GM21360 (cell line): Measurements from ENCODE around the gene ADAMTS18.
A peak's percentile ranks its signal among the peaks of the same experiment; 100 is the strongest.
"Not testable (repeated sequence)": the region's sequence is repeated elsewhere in the genome, so short reads cannot be mapped to it uniquely, and the experiment has no call there.

Experiments
- ATAC-seq: cut with Tn5 transposase; IDR thresholded peaks from one replicate; pipeline ENCODE4 v1.9.1; 2021; ENCODE audit warnings: mild to moderate bottlenecking, moderate library complexity; ENCODE audit not compliant: unreplicated experiment

ADAMTS18 gene

GRCh38 chr16:77290451-77291115 is 144.3 kb downstream of the ADAMTS18 start:
- ATAC-seq = no peak

DNA sequence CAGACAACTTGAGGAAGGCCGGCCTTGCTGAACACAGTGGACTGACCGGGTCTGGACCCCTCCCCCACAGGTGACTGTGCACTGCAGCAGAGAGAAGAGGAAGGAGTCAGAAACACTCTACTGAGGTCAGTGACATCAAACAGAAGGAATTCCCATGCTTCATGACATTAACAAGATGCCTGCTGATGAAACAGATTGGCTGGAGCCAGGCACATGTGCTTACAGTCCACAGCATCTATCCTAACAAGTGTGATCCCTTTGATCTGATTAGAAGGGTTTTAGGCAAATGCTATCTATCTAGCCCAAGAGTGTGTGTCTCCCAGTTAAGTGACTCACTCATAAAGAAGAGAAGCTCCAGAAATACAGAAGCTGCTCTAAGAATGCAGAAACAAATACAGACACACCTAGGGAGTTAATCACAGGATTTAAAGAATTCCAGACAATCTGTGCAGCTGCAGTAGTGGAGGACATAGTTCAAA is 145.5 kb downstream of the ADAMTS18 start:
- ATAC-seq = no peak

- no peak for ATAC-seq
These were observed 146.6 kb downstream of the ADAMTS18 start for GRCh38 chr16:77288222-77288621.

- no peak for ATAC-seq
These were observed 149.2 kb downstream of the ADAMTS18 start for GRCh38 chr16:77285676-77286075.

DNA sequence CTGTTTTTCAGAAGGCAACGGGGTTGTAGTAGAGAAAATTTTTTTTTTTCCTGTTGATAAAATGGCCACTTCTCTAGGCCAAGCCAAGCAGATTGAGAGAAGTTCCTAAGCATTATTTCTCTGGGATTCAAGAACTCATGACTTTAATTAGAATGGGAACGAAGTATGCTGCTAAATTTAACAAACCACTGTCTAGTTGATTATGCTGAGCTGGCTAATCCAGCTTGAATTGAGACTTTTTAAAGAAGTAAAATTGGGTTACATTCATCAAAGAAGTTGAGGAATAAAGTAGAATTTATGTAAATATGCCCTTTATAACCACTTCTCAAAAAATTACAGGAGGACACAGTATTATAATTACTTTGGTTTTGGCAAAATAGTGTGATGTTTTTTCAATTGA is 152.5 kb downstream of the ADAMTS18 start:
- no peak for ATAC-seq

GRCh38 chr16:77279316-77279715 is 155.5 kb downstream of the ADAMTS18 start:
- ATAC-seq = not testable (repeated sequence)

- no peak for ATAC-seq
These were observed 157.3 kb downstream of the ADAMTS18 start for GRCh38 chr16:77277571-77277970.

DNA sequence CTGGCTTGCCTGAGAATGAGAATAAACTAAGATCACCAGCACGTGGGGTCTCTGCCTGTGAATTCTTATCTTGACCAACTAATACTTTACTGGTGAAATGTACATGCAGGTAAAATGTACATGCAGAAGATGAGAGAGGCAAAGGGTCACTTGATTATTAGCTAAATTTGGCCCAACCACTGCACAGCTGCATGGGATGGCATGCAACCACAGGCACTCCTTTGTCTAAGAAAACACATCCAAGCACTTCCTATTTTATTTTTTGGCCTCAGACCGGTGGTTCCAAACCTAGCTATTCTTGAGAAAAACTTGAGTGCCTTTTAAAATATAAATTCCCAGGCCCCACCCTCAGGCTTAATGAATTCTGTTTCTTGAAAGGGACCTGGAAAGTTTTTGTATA is 157.7 kb downstream of the ADAMTS18 start:
- no peak for ATAC-seq

GRCh38 chr16:77276661-77277060 is 158.2 kb downstream of the ADAMTS18 start:
- ATAC-seq = no peak

- not testable (repeated sequence) for ATAC-seq
These were observed 159.5 kb downstream of the ADAMTS18 start for GRCh38 chr16:77275303-77275702.

DNA sequence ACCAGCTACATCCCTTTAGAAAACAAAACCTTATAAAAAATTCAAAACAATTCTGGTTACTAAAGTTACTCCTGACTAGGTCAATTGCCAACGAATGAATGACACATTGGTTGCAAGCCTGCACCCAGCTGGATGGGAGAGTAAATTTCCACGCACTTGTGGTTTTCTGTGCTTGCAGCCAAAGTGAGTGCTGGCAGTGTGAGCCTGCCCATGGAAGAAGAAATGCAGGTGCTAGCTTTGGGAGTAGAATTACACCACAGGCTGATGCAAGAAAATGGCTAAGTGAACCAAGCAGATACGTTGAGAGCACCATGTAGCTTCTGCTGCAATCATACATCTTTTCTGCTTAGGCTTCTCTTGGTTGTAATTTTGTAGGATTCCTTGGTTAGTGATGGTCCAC is 161.0 kb downstream of the ADAMTS18 start:
- ATAC-seq = no peak

DNA sequence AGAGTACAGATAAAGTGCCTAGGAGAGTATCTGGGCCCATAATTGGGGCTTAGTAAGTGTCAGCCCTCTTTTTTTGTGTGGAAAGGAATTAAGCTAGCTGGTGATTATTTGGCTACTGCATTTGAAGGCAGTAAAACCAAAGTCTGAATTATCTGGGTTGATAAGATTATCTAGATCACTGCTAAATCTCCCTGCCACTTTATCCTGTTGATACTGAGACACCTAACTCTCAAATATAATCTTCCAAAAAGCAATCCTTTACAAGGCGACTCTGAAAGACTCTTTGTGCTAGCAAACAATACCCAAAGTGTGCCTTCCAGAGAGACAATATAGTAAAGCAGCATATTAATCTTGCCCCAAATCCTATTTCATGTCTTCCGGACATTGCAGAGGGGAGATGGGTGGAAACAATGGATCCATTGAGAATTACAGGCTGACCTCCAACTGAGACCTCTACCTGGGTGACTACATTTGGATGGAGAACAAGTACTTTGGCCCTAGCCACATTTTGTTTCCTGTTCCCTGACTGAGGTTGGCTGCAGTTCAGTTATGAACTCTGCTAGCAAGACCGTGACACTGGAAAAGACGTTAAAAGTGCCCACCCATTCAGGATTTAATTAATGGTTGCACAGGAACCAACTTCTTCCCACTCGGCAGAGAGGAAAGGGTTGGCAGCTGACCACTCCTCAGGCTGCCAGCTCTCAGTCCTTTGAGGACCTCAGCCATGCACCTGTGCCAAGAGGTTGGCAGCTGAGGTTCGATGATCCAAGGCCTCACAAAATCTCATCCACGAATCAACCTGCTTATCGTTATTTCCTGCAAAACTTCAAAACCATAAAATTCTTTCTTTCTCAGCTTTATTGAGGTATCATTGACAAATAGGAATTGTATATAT is 163.1 kb downstream of the ADAMTS18 start:
- ATAC-seq = no peak

DNA sequence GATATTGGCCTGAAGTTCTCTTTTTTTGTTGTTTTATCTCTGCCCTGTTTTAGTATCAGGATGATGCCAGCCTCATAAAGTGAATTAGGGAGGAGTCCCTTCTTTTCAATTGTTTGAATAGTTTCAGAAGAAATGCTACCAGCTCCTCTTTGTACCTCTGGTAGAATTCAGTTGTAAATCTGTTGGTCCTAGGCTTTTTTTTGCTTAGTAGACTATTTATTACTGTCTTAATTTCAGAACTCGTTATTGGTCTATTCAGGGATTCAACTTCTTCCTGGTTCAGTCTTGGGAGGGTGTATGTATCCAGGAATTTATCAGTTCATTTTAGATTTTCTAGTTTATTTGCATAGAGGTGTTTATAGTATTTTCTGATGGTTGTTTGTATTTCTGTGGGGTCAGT is 168.6 kb downstream of the ADAMTS18 start:
- not testable (repeated sequence) for ATAC-seq

- ATAC-seq = no peak
These were observed 171.9 kb downstream of the ADAMTS18 start for GRCh38 chr16:77262971-77263370.

- ATAC-seq = no peak
These were observed 184.4 kb downstream of the ADAMTS18 start for GRCh38 chr16:77250400-77250799.

GRCh38 chr16:77246150-77246549 is 188.7 kb downstream of the ADAMTS18 start:
- no peak for ATAC-seq

GRCh38 chr16:77242471-77242870 is 192.4 kb downstream of the ADAMTS18 start:
- not testable (repeated sequence) for ATAC-seq

- ATAC-seq = no peak
These were observed 196.2 kb downstream of the ADAMTS18 start for GRCh38 chr16:77238593-77238992.

- peak; percentile 99 for ATAC-seq
These were observed 198.7 kb downstream of the ADAMTS18 start for GRCh38 chr16:77236063-77236511.

DNA sequence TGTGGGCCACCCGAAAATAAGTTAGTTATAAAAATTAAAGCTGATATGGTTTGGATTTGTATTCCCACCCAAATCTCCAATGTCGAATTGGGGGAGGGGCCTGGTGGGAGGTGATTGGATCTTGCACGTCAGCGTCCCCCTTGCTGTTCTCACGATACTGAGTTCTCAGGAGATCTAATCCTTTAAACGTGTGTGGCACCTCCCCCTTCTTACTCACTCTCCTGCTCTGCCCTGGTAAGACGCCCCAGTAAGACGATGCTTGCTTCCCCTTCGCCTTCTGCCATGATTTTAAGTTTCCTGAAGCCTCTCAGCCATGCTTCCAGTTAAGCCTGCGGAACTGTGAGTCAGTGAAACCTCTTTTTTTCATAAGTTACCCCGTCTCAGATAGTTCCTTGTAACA is 200.2 kb downstream of the ADAMTS18 start:
- no peak for ATAC-seq

- no peak for ATAC-seq
These were observed 200.9 kb downstream of the ADAMTS18 start for GRCh38 chr16:77233799-77234519.
